ENCODE measurements around the gene PDE6B.

DNA sequence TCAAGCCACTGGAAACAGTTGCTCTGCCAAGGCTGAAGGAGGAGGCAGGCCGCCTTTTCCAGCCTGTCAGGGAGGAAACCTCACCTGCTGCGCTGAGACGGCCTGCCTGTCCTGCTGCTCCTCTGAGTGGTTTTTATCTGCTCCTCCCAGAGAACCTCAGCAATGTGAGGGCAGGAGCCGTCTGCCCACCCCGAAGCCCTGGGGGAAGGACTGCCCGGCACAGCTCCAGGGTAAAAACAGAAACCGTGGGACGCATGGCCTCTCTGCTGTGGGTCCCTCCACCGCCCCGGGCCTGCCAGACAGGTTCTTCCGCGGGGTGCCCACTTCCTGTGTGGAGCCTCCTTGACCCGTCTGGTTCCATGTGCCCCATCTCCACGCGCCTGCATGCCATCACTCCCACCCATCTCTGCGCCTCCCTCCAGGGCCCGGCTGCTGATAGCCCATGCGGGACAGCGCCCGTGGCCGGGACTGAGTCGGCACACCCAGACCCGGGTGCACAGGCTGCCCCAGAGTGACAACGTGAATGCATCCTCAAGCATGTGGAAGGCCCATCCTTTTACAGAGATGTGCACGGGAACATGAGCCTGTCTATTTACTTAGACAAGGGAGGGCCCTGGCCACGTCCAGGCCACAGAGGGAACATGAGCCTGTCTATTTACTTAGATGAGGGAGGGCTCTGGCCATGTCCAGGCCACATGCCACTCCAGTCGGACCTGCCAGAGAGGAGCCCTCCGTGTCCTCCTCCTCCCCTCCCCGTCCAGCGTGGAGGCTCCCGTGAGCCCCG, 67.6 kb downstream of the PDE6B start:
- no peak for TF ChIP-seq RFX5 (IDR thresholded peaks at IDR 0.05)
- no peak for TF ChIP-seq CHD2 (IDR thresholded peaks at IDR 0.05; ENCODE audit: low read length, partially characterized antibody)
